Rectal smooth muscle tissue (tissue), 1 donor: ENCODE measurements around the gene JAG2.

ENCODE experiments used
- H3K27ac ChIP-seq: one replicate; pipeline ENCODE4 v1.7.0; 2013; ENCODE audit warnings: low read depth, low read length, inconsistent platforms
- H3K27me3 ChIP-seq: one replicate; pipeline ENCODE4 v1.7.0; 2013; ENCODE audit warnings: low read length; ENCODE audit not compliant: control insufficient read depth, insufficient read depth
- H3K36me3 ChIP-seq: one replicate; pipeline ENCODE4 v1.7.0; 2013; ENCODE audit warnings: low read length; ENCODE audit not compliant: control insufficient read depth, insufficient read depth
- H3K4me1 ChIP-seq: one replicate; pipeline ENCODE4 v1.7.0; 2013; ENCODE audit warnings: low read length; ENCODE audit not compliant: control insufficient read depth, insufficient read depth
- H3K4me3 ChIP-seq: one replicate; pipeline ENCODE4 v1.7.0; 2013; ENCODE audit warnings: low read length
- H3K9ac ChIP-seq: one replicate; pipeline ENCODE4 v1.7.0; 2013; ENCODE audit warnings: low read length

JAG2 gene

GRCh38 chr14:105168496-105168978 is at the start of gene JAG2:
TSS of gene JAG2 (minus strand) at chr14:105168776. CDS start at chr14:105168420, 356 bp downstream.
- Histone ChIP-seq H3K27me3 (peaks cover 11% of the 10 kb centered on the region), H3K27ac (no peak within 1 kb of the TSS), H3K4me3 (peak within 1 kb of the TSS; percentile 59), H3K9ac (no peak within 1 kb of the TSS), H3K4me1 (no peaks in the 10 kb centered on the region), H3K36me3 (no peaks in the 10 kb centered on the region)

GRCh38 chr14:105217774-105218173 is 49.2 kb upstream of the JAG2 start:
- no peaks in the 10 kb centered on the region for H3K27me3 ChIP-seq
- H3K9ac ChIP-seq: no peak overlapping the region
- no peak overlapping the region for H3K27ac ChIP-seq
- H3K4me1 ChIP-seq: peaks cover 5% of the 10 kb centered on the region
- H3K36me3 ChIP-seq: peaks cover 18% of the 10 kb centered on the region
- H3K4me3 ChIP-seq: no peak overlapping the region

- Histone ChIP-seq H3K9ac (no peak overlapping the region), H3K27me3 (no peaks in the 10 kb centered on the region), H3K4me1 (peaks cover 5% of the 10 kb centered on the region), H3K4me3 (no peak overlapping the region), H3K27ac (no peak overlapping the region), H3K36me3 (peaks cover 18% of the 10 kb centered on the region)
These were observed 48.1 kb upstream of the JAG2 start for GRCh38 chr14:105216490-105217247.

GRCh38 chr14:105215602-105216001 is 47.0 kb upstream of the JAG2 start:
- H3K36me3 ChIP-seq: peaks cover 18% of the 10 kb centered on the region
- H3K4me3 ChIP-seq: no peak overlapping the region
- no peak overlapping the region for H3K27ac ChIP-seq
- H3K27me3 ChIP-seq: no peaks in the 10 kb centered on the region
- peaks cover 3% of the 10 kb centered on the region for H3K4me1 ChIP-seq
- H3K9ac ChIP-seq: no peak overlapping the region

GRCh38 chr14:105214324-105214915 is 45.8 kb upstream of the JAG2 start:
- Histone ChIP-seq H3K27ac (no peak overlapping the region), H3K4me1 (no peaks in the 10 kb centered on the region), H3K9ac (no peak overlapping the region), H3K4me3 (no peak overlapping the region), H3K36me3 (peaks cover 19% of the 10 kb centered on the region), H3K27me3 (no peaks in the 10 kb centered on the region)

GRCh38 chr14:105213361-105213760 is 44.8 kb upstream of the JAG2 start:
- Histone ChIP-seq H3K27ac (no peak overlapping the region), H3K27me3 (no peaks in the 10 kb centered on the region), H3K4me1 (no peaks in the 10 kb centered on the region), H3K9ac (no peak overlapping the region), H3K4me3 (no peak overlapping the region), H3K36me3 (peaks cover 13% of the 10 kb centered on the region)

GRCh38 chr14:105212541-105213300 is 44.1 kb upstream of the JAG2 start:
- H3K36me3 ChIP-seq: peaks cover 8% of the 10 kb centered on the region
- H3K4me1 ChIP-seq: no peaks in the 10 kb centered on the region
- no peaks in the 10 kb centered on the region for H3K27me3 ChIP-seq
- H3K9ac ChIP-seq: no peak overlapping the region
- no peak overlapping the region for H3K4me3 ChIP-seq
- no peak overlapping the region for H3K27ac ChIP-seq

GRCh38 chr14:105211758-105212089 is 43.1 kb upstream of the JAG2 start:
- peaks cover 3% of the 10 kb centered on the region for H3K36me3 ChIP-seq
- H3K9ac ChIP-seq: no peak overlapping the region
- no peaks in the 10 kb centered on the region for H3K4me1 ChIP-seq
- no peak overlapping the region for H3K4me3 ChIP-seq
- no peak overlapping the region for H3K27ac ChIP-seq
- no peaks in the 10 kb centered on the region for H3K27me3 ChIP-seq

- no peak overlapping the region for H3K9ac ChIP-seq
- no peaks in the 10 kb centered on the region for H3K27me3 ChIP-seq
- no peaks in the 10 kb centered on the region for H3K4me1 ChIP-seq
- peaks cover 3% of the 10 kb centered on the region for H3K36me3 ChIP-seq
- no peak overlapping the region for H3K4me3 ChIP-seq
- H3K27ac ChIP-seq: no peak overlapping the region
These were observed 42.6 kb upstream of the JAG2 start for GRCh38 chr14:105211086-105211757.

GRCh38 chr14:105210266-105211025 is 41.9 kb upstream of the JAG2 start:
- Histone ChIP-seq H3K36me3 (peaks cover 3% of the 10 kb centered on the region), H3K9ac (no peak overlapping the region), H3K4me1 (no peaks in the 10 kb centered on the region), H3K4me3 (no peak overlapping the region), H3K27ac (no peak overlapping the region), H3K27me3 (no peaks in the 10 kb centered on the region)

- Histone ChIP-seq H3K4me1 (no peaks in the 10 kb centered on the region), H3K27ac (no peak overlapping the region)
These were observed 41.1 kb upstream of the JAG2 start for GRCh38 chr14:105209646-105210045.

More at GRCh38 chr14:105209646-105210045, 41.1 kb upstream of the JAG2 start:
- H3K9ac ChIP-seq: no peak overlapping the region
- no peaks in the 10 kb centered on the region for H3K27me3 ChIP-seq
- H3K4me3 ChIP-seq: no peak overlapping the region
- H3K36me3 ChIP-seq: peaks cover 3% of the 10 kb centered on the region
